GM21390 (cell line): ENCODE results near the gene CERK.

Experiments
- ATAC-seq: cut with Tn5 transposase; IDR thresholded peaks from one replicate; pipeline ENCODE4 v1.9.1; 2021; ENCODE audit not compliant: unreplicated experiment

Gene CERK

DNA sequence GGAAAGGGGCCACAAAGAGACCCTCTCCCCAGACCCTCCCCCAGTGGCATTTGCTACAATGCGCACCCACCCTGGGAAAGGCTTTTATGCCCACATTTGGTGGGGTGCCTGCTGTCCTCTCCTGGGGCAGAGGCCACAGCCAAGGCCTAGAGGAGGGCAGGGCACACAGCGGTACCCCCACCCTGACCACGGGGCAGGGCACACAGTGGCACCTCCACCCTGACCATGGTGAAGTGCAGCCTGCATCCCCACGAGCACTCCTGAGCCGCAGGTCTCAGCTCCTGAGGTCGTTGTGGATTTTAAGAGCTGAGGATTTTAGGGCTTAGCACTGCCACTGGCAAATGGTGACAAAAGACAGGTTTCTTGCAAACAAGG is 34.1 kb downstream of the CERK start:
- no peak for ATAC-seq

GRCh38 chr22:46703171-46703995 is 34.7 kb downstream of the CERK start:
- ATAC-seq = no peak

DNA sequence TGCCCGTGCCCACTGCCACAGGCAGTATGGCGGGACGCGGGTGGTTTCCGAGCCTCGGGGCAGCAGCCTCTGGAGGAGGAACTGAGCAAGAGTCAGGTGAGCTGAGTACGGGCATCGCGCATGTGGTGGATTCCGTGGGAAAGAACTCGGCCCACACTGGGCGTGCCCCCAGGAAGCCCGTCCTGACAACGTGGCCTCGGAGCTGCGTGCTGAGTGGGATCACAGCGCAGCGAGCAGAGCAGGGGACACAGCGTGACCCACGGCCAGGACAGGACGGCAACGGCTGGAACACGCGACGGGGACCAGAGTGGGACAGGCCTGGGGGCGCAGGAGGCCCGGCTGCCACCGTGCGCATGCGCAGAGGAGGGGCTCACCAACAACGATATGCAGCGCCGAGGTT is 36.8 kb downstream of the CERK start:
- no peak for ATAC-seq

DNA sequence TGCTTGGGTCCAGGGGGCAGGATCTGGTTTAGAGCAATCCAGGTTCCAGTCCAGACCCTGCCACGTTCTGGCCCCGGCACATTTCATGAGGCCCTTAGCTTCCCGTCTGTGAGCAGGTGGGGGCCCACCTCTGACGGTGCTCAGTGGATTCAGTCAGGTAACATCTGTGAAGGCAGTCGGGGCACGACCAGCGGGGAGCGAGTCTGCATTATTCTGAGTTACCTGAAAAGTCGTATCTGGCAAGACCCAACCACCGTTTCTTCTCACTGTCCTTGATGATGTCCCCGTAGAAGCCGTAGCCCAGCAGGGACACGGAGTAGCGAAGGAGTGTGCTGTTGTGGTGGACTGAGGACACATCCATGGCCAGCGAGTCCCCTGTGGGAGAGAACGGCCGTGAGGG is 39.0 kb downstream of the CERK start:
- ATAC-seq = no peak

DNA sequence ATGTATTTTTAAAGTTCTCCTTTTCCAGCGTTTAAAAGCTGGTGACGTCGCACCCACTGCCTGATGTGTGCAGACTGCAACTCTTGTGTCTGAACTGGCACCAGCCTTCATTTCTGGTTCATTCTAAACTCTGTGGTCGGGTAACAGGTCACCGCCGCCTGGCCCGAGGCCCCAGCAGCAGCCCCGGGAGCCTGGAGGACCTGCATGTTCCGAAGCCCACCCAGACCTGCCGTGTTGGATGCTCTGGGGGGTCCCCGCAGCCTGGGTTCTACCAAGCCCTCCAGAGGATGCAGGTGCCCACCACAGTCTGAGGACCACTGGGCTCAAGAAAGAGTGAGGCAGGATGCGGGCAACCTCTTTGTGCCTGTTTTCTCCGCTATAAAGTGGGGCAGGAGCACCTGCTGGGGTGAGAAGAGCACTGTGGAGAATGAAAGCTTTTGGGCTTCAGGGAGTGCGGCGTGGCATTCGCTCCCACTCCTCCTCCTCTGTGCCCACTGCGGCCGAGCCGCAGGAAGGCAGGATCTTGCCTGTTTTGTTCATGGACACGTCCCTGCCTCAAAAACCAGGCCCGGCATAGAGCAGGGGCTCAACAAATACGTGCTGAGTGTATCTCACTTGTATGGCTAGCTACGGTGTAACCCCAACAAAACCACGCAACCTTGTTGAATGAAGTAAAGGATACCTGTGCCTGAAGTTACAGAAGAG is 40.1 kb downstream of the CERK start:
- ATAC-seq = no peak

- no peak for ATAC-seq
Measured at GRCh38 chr22:46696614-46697013, 41.4 kb downstream of the CERK start.

GRCh38 chr22:46696229-46696518 is 41.9 kb downstream of the CERK start:
- no peak for ATAC-seq

DNA sequence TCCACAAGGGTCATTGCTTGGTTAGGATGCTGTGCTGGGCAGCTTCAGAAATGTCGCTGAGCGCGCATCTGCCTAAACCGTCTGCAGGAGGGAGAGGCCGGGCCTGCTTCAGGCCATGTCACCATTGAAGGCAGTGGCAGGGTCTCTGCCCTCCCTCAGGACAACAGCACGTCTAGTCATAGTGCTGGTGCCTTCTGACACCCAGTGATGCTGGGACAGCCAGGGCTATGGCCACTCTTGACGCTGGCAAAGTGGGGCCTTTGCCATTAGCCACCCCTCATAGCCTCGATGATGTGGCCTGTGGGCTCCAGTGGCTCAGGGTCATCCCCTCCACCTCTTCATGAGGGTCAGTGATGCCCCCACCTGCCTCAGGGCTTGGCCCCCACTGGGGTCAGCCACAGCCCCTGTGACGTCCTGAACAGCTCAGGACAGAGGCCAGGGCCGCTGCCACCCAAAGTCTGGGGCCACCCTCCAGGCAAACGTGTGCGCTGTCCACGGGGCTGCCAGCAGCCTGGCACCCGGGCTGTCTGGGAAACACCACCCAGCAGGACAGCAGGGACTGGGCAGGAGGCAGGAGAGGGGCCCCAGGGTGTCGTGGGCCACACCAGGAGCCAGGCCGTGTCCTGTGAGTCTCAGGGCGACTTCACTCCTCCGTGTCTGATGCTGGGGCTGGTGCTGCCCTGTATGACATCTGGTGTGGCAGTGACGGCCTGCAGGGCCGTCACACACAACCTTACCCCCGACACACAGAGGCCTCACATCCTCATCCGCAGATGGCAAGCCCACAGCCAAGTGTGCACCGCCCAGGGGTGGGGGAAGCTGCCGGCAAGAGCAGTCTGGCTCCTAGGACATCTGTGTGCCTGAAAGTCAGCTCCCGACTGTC is 42.5 kb downstream of the CERK start:
- ATAC-seq = no peak

- no peak for ATAC-seq
Measured at GRCh38 chr22:46694416-46695170, 43.5 kb downstream of the CERK start.

DNA sequence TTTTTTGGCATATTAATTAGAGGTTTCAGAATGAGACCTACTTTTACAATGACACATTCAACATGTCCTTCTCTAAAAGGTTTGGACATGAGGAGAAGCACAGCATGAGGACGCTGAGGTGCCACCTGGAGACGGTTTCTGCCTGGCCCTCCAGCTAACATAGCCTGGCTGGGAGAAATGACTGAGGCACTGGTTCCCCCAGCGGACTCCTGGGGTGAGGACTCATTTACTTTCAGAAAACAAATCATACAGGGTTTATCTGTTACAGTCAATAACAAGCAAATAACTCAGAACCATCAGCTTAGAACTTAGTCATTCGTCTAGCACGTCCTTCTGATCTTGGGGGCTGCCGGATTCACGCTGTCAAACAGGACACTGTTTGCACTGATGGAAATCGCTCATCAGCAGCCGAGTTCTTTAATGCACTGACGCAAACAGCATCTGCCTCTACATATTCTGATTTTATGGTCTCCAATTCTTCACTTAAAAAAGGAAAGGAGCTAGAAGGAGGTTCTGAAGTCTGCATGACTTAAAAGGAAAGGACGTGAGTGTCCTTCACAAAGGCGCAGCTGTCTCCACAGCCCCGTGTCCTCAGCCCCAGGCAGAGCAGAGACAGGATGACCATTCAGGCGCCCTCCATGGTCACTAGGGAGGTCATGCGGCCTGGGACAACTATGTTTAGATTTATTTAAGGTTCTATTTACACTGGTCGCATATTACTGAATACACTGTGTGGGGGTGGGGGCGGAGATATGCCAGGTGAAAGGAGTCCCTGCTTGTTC is 44.2 kb downstream of the CERK start:
- ATAC-seq = no peak

GRCh38 chr22:46691571-46691970 is 46.5 kb downstream of the CERK start:
- no peak for ATAC-seq

GRCh38 chr22:46690146-46690545 is 47.9 kb downstream of the CERK start:
- ATAC-seq = no peak

DNA sequence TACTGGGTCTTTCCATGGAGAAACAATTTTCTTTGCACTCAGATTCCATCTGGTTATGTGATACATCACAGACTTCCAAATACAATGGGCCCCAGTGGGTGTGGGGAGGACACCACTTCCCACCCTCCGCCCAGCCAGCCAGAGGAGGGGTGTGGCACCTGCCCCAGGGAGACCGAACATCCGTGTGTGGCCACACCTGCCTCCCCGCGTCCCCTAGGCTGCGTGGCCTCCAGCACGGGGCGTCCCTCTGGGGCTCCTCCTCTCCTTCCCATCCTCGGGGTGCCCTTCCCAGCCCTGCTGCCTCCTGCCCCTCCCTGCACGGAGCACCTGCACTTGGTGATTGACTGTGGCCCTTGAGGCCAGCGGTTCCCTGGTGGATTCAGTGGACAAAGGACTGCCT is 49.1 kb downstream of the CERK start:
- no peak for ATAC-seq

DNA sequence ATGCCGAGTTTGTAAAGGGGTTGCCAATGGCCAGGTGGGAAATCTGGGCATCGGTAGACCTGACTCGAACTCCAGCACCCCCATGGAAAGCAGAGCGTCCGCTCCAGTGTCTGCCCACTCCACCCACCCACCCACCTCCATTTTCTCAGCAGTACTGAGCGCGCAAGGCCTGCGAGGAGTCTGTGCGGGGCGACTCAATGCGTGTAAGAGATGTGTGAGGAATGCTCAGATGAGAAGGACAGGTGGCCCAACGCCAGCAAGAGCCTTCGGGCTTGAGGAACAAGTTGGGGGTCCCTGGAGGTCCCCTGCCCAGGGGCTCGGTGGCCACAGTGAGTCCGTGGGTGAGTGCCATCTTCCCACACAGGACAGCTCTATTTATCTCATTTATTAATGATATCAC is 50.6 kb downstream of the CERK start:
- no peak for ATAC-seq

DNA sequence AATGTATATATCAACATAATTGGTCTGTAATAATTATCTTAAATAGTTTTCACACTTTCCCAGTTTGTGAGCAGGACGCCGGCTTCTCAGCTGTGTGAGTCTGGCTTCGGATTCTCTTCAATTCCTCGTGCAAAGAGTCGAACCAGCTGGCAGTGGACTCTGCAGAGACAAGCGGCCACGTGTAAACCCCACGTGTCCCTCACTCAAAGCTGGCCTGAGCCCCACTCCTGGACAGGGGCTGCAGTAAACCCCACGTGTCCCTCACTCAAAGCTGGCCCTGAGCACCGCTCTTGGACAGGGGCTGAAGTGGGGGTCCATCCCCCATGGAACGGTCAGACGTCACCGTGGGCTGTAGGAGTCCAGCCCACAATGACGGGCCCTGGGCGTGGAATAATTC is 51.0 kb downstream of the CERK start:
- ATAC-seq = no peak

DNA sequence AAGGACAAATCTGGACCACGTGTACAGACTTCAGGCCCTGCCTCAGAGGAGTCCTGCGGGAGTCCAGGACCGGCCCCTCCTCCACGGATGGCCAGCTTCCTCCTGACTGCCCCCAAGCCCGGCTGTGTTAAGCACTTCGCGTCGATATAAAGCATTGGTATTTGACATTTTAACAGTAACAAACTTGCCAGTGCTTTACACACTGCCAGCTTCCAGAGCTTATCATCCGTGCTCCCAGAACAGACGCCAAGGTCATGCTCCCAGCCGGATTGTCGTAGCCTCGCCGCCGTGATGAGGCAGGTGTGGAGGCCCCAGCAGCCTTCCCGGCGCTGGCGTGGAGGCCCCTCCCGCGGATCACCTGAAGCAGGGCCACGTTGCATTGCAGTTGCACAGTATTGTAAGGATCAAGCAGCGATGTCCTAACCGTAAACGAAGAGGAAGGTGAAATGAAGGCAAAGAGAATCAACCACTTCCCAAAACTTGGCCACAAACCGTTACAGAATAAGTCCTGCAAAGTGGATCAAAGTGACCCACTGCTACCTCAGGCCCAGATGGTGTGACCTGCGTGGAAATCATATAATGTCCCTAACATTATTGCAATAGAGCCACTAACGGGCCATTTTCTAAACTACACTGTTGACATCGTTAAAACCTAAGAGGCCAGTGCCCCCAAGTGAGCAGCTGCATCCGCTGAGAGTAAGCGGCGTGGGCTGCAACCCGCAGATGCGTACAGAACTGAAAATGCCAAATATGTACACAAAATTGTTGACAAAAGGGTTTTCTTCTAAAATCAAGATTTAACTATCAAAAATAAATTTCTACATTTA is 51.6 kb downstream of the CERK start:
- no peak for ATAC-seq

DNA sequence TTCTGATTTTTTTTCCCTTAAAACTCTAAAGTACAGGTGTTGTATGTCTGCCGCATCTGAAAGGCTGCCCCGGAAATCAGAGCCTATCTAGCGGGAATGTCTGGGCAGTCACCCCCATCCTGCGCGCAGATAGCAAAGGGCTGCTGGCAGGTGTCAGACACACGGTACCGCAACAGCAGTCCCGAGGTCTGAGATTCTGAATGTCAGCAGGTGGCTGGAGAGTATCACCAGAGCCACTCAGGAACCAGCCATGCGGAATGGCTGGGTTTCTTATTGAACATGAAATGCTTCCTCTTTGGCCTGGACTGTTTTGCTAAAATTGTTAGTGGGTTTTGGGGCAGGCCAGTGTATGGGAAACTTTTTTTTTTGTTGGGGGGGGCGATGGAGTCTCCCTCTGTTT is 53.3 kb downstream of the CERK start:
- ATAC-seq = peak; percentile 89

DNA sequence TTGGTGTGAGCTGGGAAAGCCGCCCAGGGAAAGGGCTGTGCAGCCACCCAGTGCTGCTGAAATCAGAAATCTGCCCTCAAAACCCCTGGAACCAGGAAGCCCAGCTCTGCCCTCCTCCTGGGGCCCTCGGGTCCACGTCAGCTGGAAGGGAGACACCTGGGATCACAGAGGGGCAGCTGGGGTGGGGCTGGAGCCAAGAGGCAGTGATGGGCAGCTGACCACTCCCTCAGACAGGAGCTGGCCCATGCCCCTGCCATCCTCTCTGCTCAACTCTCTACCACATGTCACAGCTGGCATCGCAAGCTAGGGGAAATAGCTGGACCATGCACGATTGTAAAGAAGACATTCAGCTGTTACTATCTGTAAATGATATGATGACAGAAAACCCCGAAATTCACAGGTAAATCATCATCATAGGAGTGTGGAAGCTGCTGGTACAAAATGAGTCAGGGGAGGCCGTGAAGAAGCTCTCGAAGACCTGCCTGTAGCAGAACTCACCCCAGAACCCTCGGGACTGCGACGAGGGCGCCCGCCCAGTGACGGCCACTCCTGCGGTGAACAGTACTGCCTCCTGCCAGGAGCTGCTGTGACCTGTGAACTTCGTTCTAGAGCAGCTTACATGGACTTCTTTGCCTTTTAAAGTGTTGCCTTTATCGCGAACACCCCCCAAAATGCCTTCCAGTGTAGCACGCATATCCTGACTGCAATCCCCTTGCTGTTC is 55.9 kb downstream of the CERK start:
- no peak for ATAC-seq

DNA sequence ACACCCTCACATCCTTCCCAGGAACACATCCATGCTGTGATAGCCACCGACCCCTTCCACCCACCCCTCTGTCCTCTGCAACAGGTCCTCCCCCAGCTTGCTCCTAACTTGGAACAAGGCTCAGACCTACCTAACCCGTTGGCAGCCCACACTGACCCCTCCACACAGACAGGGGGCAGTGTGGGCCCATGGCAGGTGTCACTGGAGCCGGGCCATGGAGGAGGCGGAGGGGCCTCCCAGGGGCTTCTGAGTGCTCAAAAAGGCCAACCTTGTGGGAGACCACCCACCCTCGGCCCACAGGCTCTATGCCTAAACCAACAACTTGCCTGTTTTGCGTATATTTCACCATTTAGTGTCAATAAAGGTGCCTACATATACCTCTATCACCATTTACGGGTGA is 57.0 kb downstream of the CERK start:
- ATAC-seq = no peak
